H9 (cell line): ENCODE data around the gene MLC1. TPM values are rescaled to one million over a fixed set of nuclear protein-coding genes. Genes with fewer than 3 reads are reported as not detected.

ENCODE experiments used
- DNase-seq: peaks from one replicate; pipeline ENCODE4 v3.0.0-alpha.2; 2017
- H2AFZ ChIP-seq: one replicate; pipeline ENCODE4 v1.6.1; 2013; ENCODE audit warnings: mild to moderate bottlenecking, low read length, control low read depth, moderate library complexity
- H2AK5ac ChIP-seq: 2 replicates; pipeline ENCODE4 v1.6.1; 2013; ENCODE audit warnings: low read length, control low read depth, mixed read lengths; ENCODE audit not compliant: insufficient read length
- H2BK120ac ChIP-seq: one replicate; pipeline ENCODE4 v1.6.1; 2013; ENCODE audit warnings: low read depth, mild to moderate bottlenecking, low read length, control low read depth, inconsistent platforms; ENCODE audit not compliant: poor library complexity, severe bottlenecking
- H2BK12ac ChIP-seq: 2 replicates; pipeline ENCODE4 v1.6.1; 2013; ENCODE audit warnings: low read length, control low read depth, mixed read lengths, low read depth; ENCODE audit not compliant: insufficient read length
- H2BK15ac ChIP-seq: 2 replicates; pipeline ENCODE4 v1.6.1; 2013; ENCODE audit warnings: low read depth, low read length, control low read depth
- H2BK20ac ChIP-seq: one replicate; pipeline ENCODE4 v1.6.1; 2013; ENCODE audit warnings: low read depth, mild to moderate bottlenecking, low read length, control low read depth, inconsistent platforms; ENCODE audit not compliant: poor library complexity, severe bottlenecking
- H2BK5ac ChIP-seq: 2 replicates; pipeline ENCODE4 v1.6.1; 2013; ENCODE audit warnings: low read length, control low read depth, mixed read lengths; ENCODE audit not compliant: insufficient read length
- H3K14ac ChIP-seq: 2 replicates; pipeline ENCODE4 v1.6.1; 2013; ENCODE audit warnings: low read length, control low read depth; ENCODE audit not compliant: insufficient read depth
- H3K18ac ChIP-seq: 2 replicates; pipeline ENCODE4 v1.6.1; 2013; ENCODE audit warnings: low read depth, mild to moderate bottlenecking, mixed read lengths, low read length, control low read depth; ENCODE audit not compliant: insufficient read length
- H3K23ac ChIP-seq: 2 replicates; pipeline ENCODE4 v1.6.1; 2013; ENCODE audit warnings: low read length, control low read depth, mixed read lengths, low read depth; ENCODE audit not compliant: insufficient read length
- H3K23me2 ChIP-seq: 2 replicates; pipeline ENCODE4 v1.6.1; 2013; ENCODE audit warnings: low read depth, mild to moderate bottlenecking, mixed read lengths, low read length, control low read depth; ENCODE audit not compliant: insufficient read length, poor library complexity, severe bottlenecking
- H3K27ac ChIP-seq: 2 replicates; pipeline ENCODE4 v1.5.1; 2013; ENCODE audit warnings: low read length, control low read depth, mixed read lengths, low read depth; ENCODE audit not compliant: insufficient read length
- H3K27me3 ChIP-seq: 2 replicates; pipeline ENCODE4 v1.6.1; 2013; ENCODE audit warnings: low read length, control low read depth, inconsistent platforms; ENCODE audit not compliant: insufficient read depth
- H3K4ac ChIP-seq: 2 replicates; pipeline ENCODE4 v1.6.1; 2013; ENCODE audit warnings: low read depth, mild to moderate bottlenecking, control low read depth, inconsistent platforms, low read length, moderate library complexity
- H3K4me1 ChIP-seq: 2 replicates; pipeline ENCODE4 v1.6.1; 2013; ENCODE audit warnings: low read length, control low read depth, inconsistent platforms; ENCODE audit not compliant: insufficient read depth
- H3K4me2 ChIP-seq: 2 replicates; pipeline ENCODE4 v1.6.1; 2013; ENCODE audit warnings: low read length, control low read depth, mixed read lengths; ENCODE audit not compliant: insufficient read length, insufficient read depth
- H3K56ac ChIP-seq: 2 replicates; pipeline ENCODE4 v1.6.1; 2013; ENCODE audit warnings: low read depth, mild to moderate bottlenecking, mixed read lengths, low read length, control low read depth; ENCODE audit not compliant: insufficient read length
- H3K79me1 ChIP-seq: 2 replicates; pipeline ENCODE4 v1.6.1; 2013; ENCODE audit warnings: low read depth, mild to moderate bottlenecking, moderate library complexity, low read length, control low read depth, inconsistent platforms; ENCODE audit not compliant: insufficient read depth, poor library complexity, severe bottlenecking
- H3K79me2 ChIP-seq: 2 replicates; pipeline ENCODE4 v1.6.1; 2013; ENCODE audit warnings: low read length, control low read depth, inconsistent platforms; ENCODE audit not compliant: insufficient read depth
- H3K9ac ChIP-seq: 2 replicates; pipeline ENCODE4 v1.6.1; 2013; ENCODE audit warnings: low read length, control low read depth, mixed read lengths; ENCODE audit not compliant: insufficient read length; ENCODE audit errors: extremely low read depth
- H3K9me3 ChIP-seq: one replicate; pipeline ENCODE4 v1.6.1; 2013; ENCODE audit warnings: low read depth, low read length, inconsistent platforms; ENCODE audit not compliant: control insufficient read depth
- H3T11ph ChIP-seq: one replicate; pipeline ENCODE4 v1.6.1; 2013; ENCODE audit warnings: mild to moderate bottlenecking, low read length, control low read depth, inconsistent platforms
- H4K20me1 ChIP-seq: one replicate; pipeline ENCODE4 v1.6.1; 2013; ENCODE audit not compliant: control insufficient read depth, insufficient read length, insufficient read depth
- H4K5ac ChIP-seq: 2 replicates; pipeline ENCODE4 v1.6.1; 2013; ENCODE audit warnings: low read depth, mild to moderate bottlenecking, mixed read lengths, low read length, control low read depth; ENCODE audit not compliant: insufficient read length
- H4K8ac ChIP-seq: replicated peaks from 2 replicates; pipeline ENCODE4 v1.6.1; 2013; ENCODE audit warnings: low read length, control low read depth, mixed read lengths, low read depth; ENCODE audit not compliant: insufficient read length
- H4K91ac ChIP-seq: 2 replicates; pipeline ENCODE4 v1.6.1; 2013; ENCODE audit warnings: low read depth, mild to moderate bottlenecking, moderate library complexity, mixed read lengths, low read length, control low read depth; ENCODE audit not compliant: insufficient read length
- H3K27ac Mint-ChIP-seq, 3 experiments: 2 replicates in 2 of 3; 3 replicates in 1 of 3; pipeline ENCODE4 v1.8.0; 2020 to 2021; ENCODE audit warnings: mixed read lengths in 3 of 3, mild to moderate bottlenecking in 1 of 3, moderate library complexity in 1 of 3
- H3K27me3 Mint-ChIP-seq: 2 replicates; pipeline ENCODE4 v1.8.0; 2021; ENCODE audit warnings: low read depth, mild to moderate bottlenecking, moderate library complexity, mixed read lengths
- H3K36me3 Mint-ChIP-seq, 3 experiments: 2 replicates in 2 of 3; 3 replicates in 1 of 3; pipeline ENCODE4 v1.8.0; 2020 to 2021; ENCODE audit warnings: low read depth in 3 of 3, mixed read lengths in 3 of 3; ENCODE audit not compliant: insufficient read depth in 1 of 3
- H3K4me1 Mint-ChIP-seq, 2 experiments: 2 replicates each; pipeline ENCODE4 v1.8.0; 2020; ENCODE audit warnings: mixed read lengths in 2 of 2
- H3K4me3 Mint-ChIP-seq, 2 experiments: 2 replicates in 1 of 2; 3 replicates in 1 of 2; pipeline ENCODE4 v1.8.0; 2020 to 2021; ENCODE audit warnings: mild to moderate bottlenecking in 2 of 2, mixed read lengths in 2 of 2, moderate library complexity in 1 of 2
- H3K9me3 Mint-ChIP-seq, 2 experiments: 2 replicates in 1 of 2; 3 replicates in 1 of 2; pipeline ENCODE4 v1.8.0; 2020; ENCODE audit warnings: mild to moderate bottlenecking in 2 of 2, mixed read lengths in 2 of 2, moderate library complexity in 1 of 2
- CTCF ChIP-seq: fragments of 200-600 bp; sonication (generic); conservative IDR thresholded peaks from 3 replicates; pipeline ENCODE4 v1.8.0; 2021; ENCODE audit warnings: antibody characterized with exemption, mild to moderate bottlenecking
- WGBS: extraction: QIAGEN DNeasy Blood & Tissue Kit; methylation state at CpG from one replicate; pipeline ENCODE4 v1.1.7; 2013; ENCODE audit warnings: missing lambda C conversion rate, low lambda C conversion rate, mixed read lengths; ENCODE audit not compliant: insufficient read length; ENCODE audit errors: extremely low coverage; 5-methylcytosine and 5-hydroxymethylcytosine counted together
- total RNA-seq: library from RNA; stranded (reverse); gene quantifications from 2 replicates; pipeline ENCODE4 v1.2.1, GENCODE V29; 2021

Gene MLC1
- total RNA-seq, 1 experiment from 2014 or later: not detected

GRCh38 chr22:50032941-50033601 is 52.2 kb downstream of the MLC1 start:
- Mint-ChIP-seq H3K4me1 (no peaks in the 10 kb centered on the region), H3K9me3 (no peaks in the 10 kb centered on the region), H3K27me3 (peaks cover 21% of the 10 kb centered on the region), H3K36me3 (no peaks in the 10 kb centered on the region), H3K27ac (no peak overlapping the region), H3K4me3 (no peak overlapping the region)
- TF ChIP-seq CTCF: no peak
- no peak for DNase-seq
- no peak overlapping the region for H2BK5ac ChIP-seq
- H4K8ac ChIP-seq: no peak overlapping the region
- H3K14ac ChIP-seq: no peak overlapping the region; the same call in 1 of the 2 replicates
- H3T11ph ChIP-seq: no peak overlapping the region
- H3K4ac ChIP-seq: no peak overlapping the region
- no peak overlapping the region for H2BK120ac ChIP-seq
- no peak overlapping the region for H3K18ac ChIP-seq
- H4K5ac ChIP-seq: no peak overlapping the region
- WGBS: no CpG with 5 or more reads among the region's 23 CpGs
- peaks cover 2% of the 10 kb centered on the region; the same call in 1 of the 2 replicates for H3K27me3 ChIP-seq
- no peak overlapping the region for H2AFZ ChIP-seq
- H3K9me3 ChIP-seq: no peaks in the 10 kb centered on the region
- no peaks in the 10 kb centered on the region for H3K79me1 ChIP-seq
- no peak overlapping the region for H3K56ac ChIP-seq
- no peak overlapping the region for H3K4me2 ChIP-seq
- H2BK12ac ChIP-seq: no peak overlapping the region
- no peaks in the 10 kb centered on the region for H3K79me2 ChIP-seq
- peaks cover 4% of the 10 kb centered on the region for H3K23me2 ChIP-seq
- no peak overlapping the region for H3K27ac ChIP-seq
- H3K23ac ChIP-seq: no peak overlapping the region
- no peaks in the 10 kb centered on the region for H4K20me1 ChIP-seq
- H2AK5ac ChIP-seq: no peak overlapping the region
- H3K9ac ChIP-seq: no peak overlapping the region
- H2BK15ac ChIP-seq: no peak overlapping the region
- H3K4me1 ChIP-seq: no peaks in the 10 kb centered on the region
- no peak overlapping the region for H4K91ac ChIP-seq
- H2BK20ac ChIP-seq: no peak overlapping the region
